ENCODE measurements around the gene SPACA6.

DNA sequence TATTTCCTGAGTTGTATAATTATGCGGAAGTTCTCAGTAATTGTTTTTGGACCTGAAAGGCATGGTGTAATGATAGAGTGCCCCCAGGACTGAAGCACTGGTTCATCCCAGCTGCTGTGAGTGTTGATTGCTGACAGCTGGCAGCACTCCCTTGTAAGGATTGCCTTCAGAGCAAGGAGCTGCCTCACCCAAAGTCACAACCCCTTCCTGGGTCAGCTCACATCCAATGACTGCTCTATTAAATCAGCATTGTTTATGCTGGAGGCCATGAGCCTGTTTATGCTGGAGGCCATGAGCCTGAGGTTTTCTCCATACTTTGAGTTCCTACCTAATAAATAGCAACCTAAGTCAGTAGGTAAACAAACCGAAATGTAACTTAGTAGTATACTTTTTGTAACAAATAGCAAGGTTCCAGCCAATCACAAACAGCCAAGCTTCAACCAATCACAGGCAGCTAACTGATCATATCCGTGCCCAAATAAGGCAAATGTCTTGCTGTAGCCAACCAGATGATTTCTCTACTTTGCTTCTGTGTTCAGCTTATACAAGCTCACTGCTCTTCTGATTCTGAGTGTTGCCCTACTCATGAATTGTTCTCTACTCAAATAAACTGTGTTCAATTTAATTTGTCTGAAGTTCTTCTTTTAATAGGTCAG is 11.7 kb upstream of the SPACA6 start:
- TF ChIP-seq EZH2 (IDR thresholded peaks at IDR 0.05; ENCODE audit: low read length, missing control alignments) = no peak
- TF ChIP-seq, protein P1, sequence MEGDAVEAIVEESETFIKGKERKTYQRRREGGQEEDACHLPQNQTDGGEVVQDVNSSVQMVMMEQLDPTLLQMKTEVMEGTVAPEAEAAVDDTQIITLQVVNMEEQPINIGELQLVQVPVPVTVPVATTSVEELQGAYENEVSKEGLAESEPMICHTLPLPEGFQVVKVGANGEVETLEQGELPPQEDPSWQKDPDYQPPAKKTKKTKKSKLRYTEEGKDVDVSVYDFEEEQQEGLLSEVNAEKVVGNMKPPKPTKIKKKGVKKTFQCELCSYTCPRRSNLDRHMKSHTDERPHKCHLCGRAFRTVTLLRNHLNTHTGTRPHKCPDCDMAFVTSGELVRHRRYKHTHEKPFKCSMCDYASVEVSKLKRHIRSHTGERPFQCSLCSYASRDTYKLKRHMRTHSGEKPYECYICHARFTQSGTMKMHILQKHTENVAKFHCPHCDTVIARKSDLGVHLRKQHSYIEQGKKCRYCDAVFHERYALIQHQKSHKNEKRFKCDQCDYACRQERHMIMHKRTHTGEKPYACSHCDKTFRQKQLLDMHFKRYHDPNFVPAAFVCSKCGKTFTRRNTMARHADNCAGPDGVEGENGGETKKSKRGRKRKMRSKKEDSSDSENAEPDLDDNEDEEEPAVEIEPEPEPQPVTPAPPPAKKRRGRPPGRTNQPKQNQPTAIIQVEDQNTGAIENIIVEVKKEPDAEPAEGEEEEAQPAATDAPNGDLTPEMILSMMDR (conservative IDR thresholded peaks at IDR 0.05 in 1 of 2, IDR thresholded peaks at IDR 0.05 in 1 of 2; ENCODE audit: low read depth in 1 of 2, low read length in 2 of 2) = no peak

All from fibroblast of lung (primary cell).